Hypothalamus (tissue), 51 donors: ENCODE measurements around the gene DHFR2.
"Not testable (repeated sequence)": the region's sequence is repeated elsewhere in the genome, so short reads cannot be mapped to it uniquely, and the experiment has no call there.

Experiments used
- DNase-seq, 51 donors: peaks; one replicate each; lab custom pipeline; 2025; lab: John Stamatoyannopoulos, UW

DHFR2 gene

GRCh38 chr3:94062513-94063404, at the start of gene DHFR2, which contains the start of gene NSUN3:
DHFR2 (minus strand) TSS chr3:94062916; CDS start chr3:94061511, 1,405 bp downstream.
NSUN3 (plus strand) TSS chr3:94063061; CDS start chr3:94063127, 66 bp downstream.
- DNase-seq: peak; percentile 32 to 91 (median 75)

- DNase-seq: no peak
These were observed 48.1 kb upstream of the DHFR2 start for GRCh38 chr3:94110854-94111253.

- not testable (repeated sequence) for DNase-seq
These were observed 47.5 kb upstream of the DHFR2 start for GRCh38 chr3:94110232-94110631.

- DNase-seq: no peak
These were observed 43.6 kb upstream of the DHFR2 start for GRCh38 chr3:94106268-94106667.

- DNase-seq: no peak
These were observed 39.1 kb upstream of the DHFR2 start for GRCh38 chr3:94101860-94102259.

GRCh38 chr3:94099311-94099710, 36.6 kb upstream of the DHFR2 start:
- no peak for DNase-seq

- no peak for DNase-seq
These were observed 35.7 kb upstream of the DHFR2 start for GRCh38 chr3:94098452-94098851.

GRCh38 chr3:94095111-94095510, 32.4 kb upstream of the DHFR2 start:
- no peak for DNase-seq

GRCh38 chr3:94093151-94093550, 30.4 kb upstream of the DHFR2 start:
- DNase-seq: no peak

GRCh38 chr3:94092086-94092485, 29.4 kb upstream of the DHFR2 start:
- DNase-seq: no peak

- no peak for DNase-seq
These were observed 26.4 kb upstream of the DHFR2 start for GRCh38 chr3:94089126-94089525.

GRCh38 chr3:94083261-94083660, 20.5 kb upstream of the DHFR2 start:
- DNase-seq: no peak

GRCh38 chr3:94082391-94082937, 19.7 kb upstream of the DHFR2 start:
- no peak for DNase-seq

GRCh38 chr3:94081884-94082283, 19.2 kb upstream of the DHFR2 start:
- DNase-seq: no peak

GRCh38 chr3:94080552-94080951, 17.8 kb upstream of the DHFR2 start:
- DNase-seq: not testable (repeated sequence)

GRCh38 chr3:94076055-94076454, 13.3 kb upstream of the DHFR2 start:
- DNase-seq: no peak

GRCh38 chr3:94071713-94072284, 9.1 kb upstream of the DHFR2 start:
- DNase-seq: no peak

- DNase-seq: no peak
These were observed 7.7 kb upstream of the DHFR2 start for GRCh38 chr3:94070341-94070911.

- DNase-seq: peak in 1 of 51 donors; percentile 12
These were observed 6.6 kb upstream of the DHFR2 start for GRCh38 chr3:94069194-94069813.

- no peak for DNase-seq
These were observed 4.1 kb upstream of the DHFR2 start for GRCh38 chr3:94066506-94067500.
